Esophagus squamous epithelium (tissue), 5 donors: ENCODE data around the gene KCNJ18. TPM values are rescaled to one million over a fixed set of nuclear protein-coding genes. Genes with fewer than 3 reads are reported as not detected.
"Not testable (repeated sequence)": the region's sequence is repeated elsewhere in the genome, so short reads cannot be mapped to it uniquely, and the experiment has no call there.

Experiments
- DNase-seq: peaks from one replicate; lab custom pipeline; 2025; lab: John Stamatoyannopoulos, UW
- H3K27ac ChIP-seq, 4 donors: fragments of 200-600 bp; sonication (generic); one replicate each; pipeline ENCODE4 v1.5.1; 2016 to 2019; ENCODE audit warnings: mild to moderate bottlenecking in 1 of 4
- H3K27me3 ChIP-seq, 4 donors: fragments of 200-600 bp; sonication (generic); 1 replicate in 3 of 4; 2 replicates in 1 of 4; pipeline versions ENCODE4 v1.5.1 to v1.6.0; 2017 to 2021; ENCODE audit warnings: antibody characterized with exemption in 1 of 4
- H3K36me3 ChIP-seq, 3 donors: fragments of 200-600 bp; sonication (generic); one replicate each; pipeline ENCODE4 v1.5.1; 2016 to 2019
- H3K4me1 ChIP-seq, 3 donors: fragments of 200-600 bp; sonication (generic); one replicate each; pipeline ENCODE4 v1.5.1; 2017 to 2019
- H3K4me3 ChIP-seq, 4 donors: fragments of 200-600 bp; sonication (generic); 1 replicate in 3 of 4; 2 replicates in 1 of 4; pipeline ENCODE4 v1.5.1; 2016 to 2019; ENCODE audit warnings: mild to moderate bottlenecking in 2 of 4, moderate library complexity in 1 of 4
- H3K9me3 ChIP-seq, 3 donors: fragments of 200-600 bp; sonication (generic); one replicate each; pipeline ENCODE4 v1.5.1; 2016 to 2019
- POLR2A ChIP-seq, 4 donors: fragments of 450-650 bp; IDR thresholded peaks; one replicate each; pipeline ENCODE4 v1.6.1; 2017; ENCODE audit warnings: antibody characterized with exemption in 4 of 4, mild to moderate bottlenecking in 4 of 4, moderate library complexity in 3 of 4
- WGBS, 2 donors: methylation state at CpG; one replicate each; pipeline ENCODE4 v1.1.5; 2018; 5-methylcytosine and 5-hydroxymethylcytosine counted together
- intact Hi-C: fragments of 100-400 bp; cut with DNase I; formaldehyde crosslinking; loops from one replicate; pipeline ENCODE4 v1.15.0; 2022
- total RNA-seq, 4 donors: library from RNA; depleted of rRNA; stranded (reverse); fragments of >200 nt; gene quantifications; one replicate each; pipeline ENCODE4 v1.1.0, GENCODE V29; 2016
- TF ChIP-seq, protein P1 (sequence below), 6 experiments: fragments of 450-650 bp in 4 of 6; fragments of 200-600 bp in 2 of 6; sonication (generic) in 2 of 6; IDR thresholded peaks; one replicate each; pipeline ENCODE4 v1.5.1; 2016 to 2019; ENCODE audit warnings: antibody characterized with exemption in 6 of 6, mild to moderate bottlenecking in 4 of 6, moderate library complexity in 4 of 6
- donor health status: DM: yes; HTN: yes; CAD: no.

KCNJ18 gene
- total RNA-seq, 4 donors from 2014 or later, result 0.49 TPM; not detected in 3

DNA sequence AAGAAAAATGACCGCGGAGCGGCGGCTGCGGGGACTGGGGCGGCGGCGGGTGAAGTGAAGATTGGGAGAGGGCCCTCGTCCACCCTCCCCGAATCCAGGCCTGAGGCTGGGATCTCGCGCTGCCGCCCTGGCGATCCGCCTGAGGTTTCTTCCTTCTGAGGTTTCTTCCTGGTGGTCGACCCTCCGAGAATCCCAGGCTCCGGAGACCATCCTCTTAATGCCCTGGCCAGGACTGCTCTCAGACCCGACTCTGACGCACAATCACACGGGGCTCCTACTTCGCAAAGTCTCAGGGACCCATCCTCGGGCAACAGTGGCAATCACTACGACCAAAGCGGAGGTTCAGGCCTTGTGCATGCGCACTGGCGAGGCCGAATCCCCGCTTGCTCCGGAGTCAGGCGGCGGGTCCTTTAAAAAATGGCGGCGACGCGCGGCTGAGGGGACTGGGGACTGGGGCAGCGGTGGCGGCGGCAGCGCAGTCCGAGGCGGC lies 18.0 kb upstream of the KCNJ18 start:
- no peak for TF ChIP-seq POLR2A (IDR thresholded peaks at IDR 0.05)
- TF ChIP-seq, protein P1, sequence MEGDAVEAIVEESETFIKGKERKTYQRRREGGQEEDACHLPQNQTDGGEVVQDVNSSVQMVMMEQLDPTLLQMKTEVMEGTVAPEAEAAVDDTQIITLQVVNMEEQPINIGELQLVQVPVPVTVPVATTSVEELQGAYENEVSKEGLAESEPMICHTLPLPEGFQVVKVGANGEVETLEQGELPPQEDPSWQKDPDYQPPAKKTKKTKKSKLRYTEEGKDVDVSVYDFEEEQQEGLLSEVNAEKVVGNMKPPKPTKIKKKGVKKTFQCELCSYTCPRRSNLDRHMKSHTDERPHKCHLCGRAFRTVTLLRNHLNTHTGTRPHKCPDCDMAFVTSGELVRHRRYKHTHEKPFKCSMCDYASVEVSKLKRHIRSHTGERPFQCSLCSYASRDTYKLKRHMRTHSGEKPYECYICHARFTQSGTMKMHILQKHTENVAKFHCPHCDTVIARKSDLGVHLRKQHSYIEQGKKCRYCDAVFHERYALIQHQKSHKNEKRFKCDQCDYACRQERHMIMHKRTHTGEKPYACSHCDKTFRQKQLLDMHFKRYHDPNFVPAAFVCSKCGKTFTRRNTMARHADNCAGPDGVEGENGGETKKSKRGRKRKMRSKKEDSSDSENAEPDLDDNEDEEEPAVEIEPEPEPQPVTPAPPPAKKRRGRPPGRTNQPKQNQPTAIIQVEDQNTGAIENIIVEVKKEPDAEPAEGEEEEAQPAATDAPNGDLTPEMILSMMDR (IDR thresholded peaks at IDR 0.05), result no peak
- WGBS, 2 donors, result 91% methylated on average over 43 of the region's 43 CpGs
- peaks cover 0 to 46% (median 0%) of the 10 kb centered on the region in 4 donors for H3K27me3 ChIP-seq
- H3K4me3 ChIP-seq, result no peak overlapping the region
- intact Hi-C loops, result no loop called here
- H3K4me1 ChIP-seq, result no peaks in the 10 kb centered on the region
- no peak overlapping the region for H3K27ac ChIP-seq
- H3K36me3 ChIP-seq, result no peaks in the 10 kb centered on the region
- no peak for DNase-seq
- peaks cover 0 to 15% (median 0%) of the 10 kb centered on the region in 3 donors for H3K9me3 ChIP-seq

DNA sequence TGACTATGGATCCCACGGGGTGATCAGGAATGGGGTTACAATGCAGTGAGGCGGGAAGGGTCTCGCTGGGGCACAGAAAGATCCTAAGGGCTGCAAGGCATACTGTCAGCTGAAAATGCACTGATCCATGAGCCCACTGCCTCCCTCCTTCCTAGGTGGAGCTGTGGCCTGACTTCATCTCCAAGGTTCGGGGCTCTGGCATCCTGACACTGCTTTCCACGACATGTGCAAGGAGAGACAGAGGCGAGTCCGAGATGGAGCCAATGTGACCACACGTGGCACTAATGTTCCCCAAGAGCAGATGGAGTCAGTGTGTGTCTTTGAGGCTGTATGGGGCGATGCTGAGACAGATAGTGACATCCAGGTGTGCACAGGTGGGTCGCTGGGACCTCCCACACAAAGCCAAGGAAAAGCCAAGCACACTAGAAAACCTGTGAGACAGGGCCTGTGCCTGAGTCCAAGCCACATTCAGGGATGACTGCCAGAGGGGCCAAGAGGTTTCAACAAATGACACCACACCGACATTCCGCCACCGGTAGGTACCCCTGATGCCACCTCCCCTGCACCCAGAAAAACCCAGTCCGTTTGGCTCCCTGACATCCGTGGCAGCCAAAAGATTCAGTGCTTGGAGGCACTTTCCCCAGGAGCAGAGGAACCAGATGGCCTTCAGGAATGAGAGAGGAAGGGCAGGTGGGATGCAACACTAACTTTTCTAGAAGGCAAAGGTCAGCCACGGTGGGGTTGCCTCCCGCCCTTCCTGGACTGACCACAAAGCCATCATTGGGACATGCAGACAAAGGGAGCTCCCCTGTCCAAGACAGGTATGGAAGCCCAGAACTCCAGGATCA lies 17.2 kb upstream of the KCNJ18 start:
- H3K4me1 ChIP-seq, intact Hi-C loops, DNase-seq, H3K27ac ChIP-seq, H3K4me3 ChIP-seq, H3K36me3 ChIP-seq: not testable (repeated sequence)
- WGBS, 2 donors, result 66 to 78% methylated on average over 7 to 15 of the region's 17 CpGs
- H3K9me3 ChIP-seq, result peaks cover 0 to 15% (median 0%) of the 10 kb centered on the region in 3 donors
- H3K27me3 ChIP-seq, result peaks cover 0 to 45% (median 0%) of the 10 kb centered on the region in 4 donors

DNA sequence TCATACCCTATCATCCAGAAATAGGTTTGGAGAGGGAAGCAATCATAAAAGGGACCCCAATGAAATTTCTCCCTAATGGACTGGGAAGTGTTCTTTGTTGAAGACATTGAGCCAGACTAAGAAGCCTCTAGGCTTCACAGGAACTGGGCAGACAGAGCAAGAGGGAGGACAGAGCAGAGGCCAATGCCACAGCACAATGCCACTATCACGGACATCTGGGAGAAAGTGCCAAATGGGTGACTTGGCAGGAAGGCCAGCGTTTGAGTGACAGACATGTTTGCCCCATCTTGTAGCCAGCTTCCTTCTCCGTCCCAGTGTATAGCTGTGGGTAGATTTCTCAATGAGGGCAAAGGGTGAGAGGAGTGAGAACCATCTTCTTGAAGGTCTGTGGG lies 16.6 kb upstream of the KCNJ18 start:
- H3K9me3 ChIP-seq, result peaks cover 0 to 15% (median 0%) of the 10 kb centered on the region in 3 donors
- H3K27me3 ChIP-seq, result peaks cover 0 to 47% (median 0%) of the 10 kb centered on the region in 4 donors
- DNase-seq, H3K27ac ChIP-seq, intact Hi-C loops, H3K36me3 ChIP-seq, H3K4me1 ChIP-seq, H3K4me3 ChIP-seq: not testable (repeated sequence)
- 73 to 83% methylated on average over 3 of the region's 3 CpGs for WGBS, 2 donors

DNA sequence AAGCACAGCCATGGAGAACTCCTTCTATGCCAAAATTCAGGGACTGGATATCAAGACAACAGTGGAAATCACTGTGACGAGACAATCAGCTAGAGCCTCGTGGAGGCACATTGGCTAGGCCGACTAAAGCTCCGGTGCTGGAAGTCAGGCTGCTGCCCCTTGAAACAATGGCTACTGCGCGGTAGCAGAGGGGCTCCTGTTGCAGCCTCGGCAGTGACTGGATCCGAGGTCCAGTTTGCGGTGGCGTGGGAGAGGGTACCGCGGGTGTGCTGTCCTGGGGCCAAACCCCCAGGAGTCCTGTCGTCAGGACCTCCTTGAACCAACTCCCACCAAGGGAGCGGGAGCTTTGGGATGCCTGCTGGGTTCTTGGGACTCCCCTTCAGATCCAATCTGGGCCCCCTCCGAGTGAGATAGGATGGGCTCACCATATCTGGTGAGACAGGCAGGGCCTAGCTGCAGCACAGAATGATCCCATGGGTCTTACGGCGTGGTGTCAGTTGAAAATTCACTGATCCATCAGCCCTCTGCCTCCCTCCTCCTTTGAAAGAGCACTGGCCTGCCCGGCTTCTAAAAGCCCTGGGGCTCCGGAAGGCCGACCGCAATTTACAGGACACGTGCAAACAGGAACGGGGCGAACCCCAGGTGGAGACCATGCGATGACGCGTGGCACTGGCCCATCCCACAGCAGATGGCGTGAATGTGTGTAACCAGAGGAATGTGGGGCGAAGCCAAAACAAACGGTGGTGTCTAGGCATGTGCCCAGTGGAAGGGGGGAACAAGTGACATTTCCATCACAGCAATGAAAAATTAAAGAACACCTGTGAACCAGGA lies 15.8 kb upstream of the KCNJ18 start:
- TF ChIP-seq, protein P1 (IDR thresholded peaks at IDR 0.05), result no peak
- no peak for TF ChIP-seq POLR2A (IDR thresholded peaks at IDR 0.05)
- peaks cover 0 to 50% (median 0%) of the 10 kb centered on the region in 4 donors for H3K27me3 ChIP-seq
- 75 to 77% methylated on average over 25 to 27 of the region's 30 CpGs for WGBS, 2 donors
- H3K36me3 ChIP-seq, result no peaks in the 10 kb centered on the region
- no peak overlapping the region for H3K27ac ChIP-seq
- no peak for DNase-seq
- no peaks in the 10 kb centered on the region for H3K4me1 ChIP-seq
- intact Hi-C loops, result no loop called here
- H3K4me3 ChIP-seq, result no peak overlapping the region
- peaks cover 0 to 15% (median 0%) of the 10 kb centered on the region in 3 donors for H3K9me3 ChIP-seq

DNA sequence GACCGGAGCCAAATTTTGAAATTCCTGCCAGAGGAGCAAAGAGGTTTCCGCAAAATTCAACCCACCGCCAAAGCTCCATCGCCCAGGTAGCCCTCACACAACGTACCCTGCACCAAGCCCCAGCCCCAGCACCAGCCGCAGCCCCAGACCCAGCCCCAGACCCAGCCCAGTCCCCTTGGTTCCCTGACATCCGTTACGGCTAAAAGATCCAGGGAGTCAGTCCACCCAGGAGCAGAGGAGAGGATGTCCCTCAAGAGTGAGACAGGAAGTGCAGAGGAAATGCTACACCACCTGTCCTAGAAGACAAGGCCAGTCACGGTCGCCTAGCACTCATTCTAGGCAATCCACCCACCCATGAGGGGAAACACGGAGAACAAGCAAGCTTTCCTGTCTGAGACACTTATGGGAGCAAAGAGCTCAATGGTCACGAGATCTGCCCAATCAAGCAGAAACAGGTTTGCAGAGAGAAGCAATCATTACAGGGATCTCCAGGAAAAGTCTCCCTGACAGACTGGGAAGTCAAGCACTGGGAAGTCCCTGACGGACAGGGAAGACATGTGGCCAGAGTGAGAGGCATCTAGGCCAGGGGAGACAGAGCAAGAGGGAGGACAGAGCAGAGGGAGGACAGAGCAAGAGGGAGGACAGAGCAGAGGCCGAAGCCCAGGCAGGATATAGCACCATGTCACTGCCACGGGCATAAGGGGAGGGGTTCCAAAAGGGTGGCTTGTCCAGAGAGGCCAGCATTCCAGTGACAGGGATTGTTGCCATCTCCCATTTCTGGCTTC lies 15.0 kb upstream of the KCNJ18 start:
- intact Hi-C loops, result no loop called here
- Histone ChIP-seq H3K4me1 (no peaks in the 10 kb centered on the region), H3K27me3 (peaks cover 0 to 50% (median 0%) of the 10 kb centered on the region in 4 donors), H3K9me3 (peaks cover 0 to 15% (median 0%) of the 10 kb centered on the region in 3 donors), H3K4me3 (no peak overlapping the region), H3K27ac (no peak overlapping the region), H3K36me3 (no peaks in the 10 kb centered on the region)
- no peak for TF ChIP-seq POLR2A (IDR thresholded peaks at IDR 0.05)
- TF ChIP-seq, protein P1 (IDR thresholded peaks at IDR 0.05), result no peak
- 63 to 69% methylated on average over 11 to 15 of the region's 15 CpGs for WGBS, 2 donors
- DNase-seq, result no peak
